Activated T-cell treated with anti-CD3 and anti-CD28 coated beads, Interleukin-2, amount 50 U/mL, for 4 hours (primary cell): ENCODE results near the gene PRUNE2. TPM values are rescaled to one million over a fixed set of nuclear protein-coding genes. Genes with fewer than 3 reads are reported as not detected.
A peak's percentile ranks its signal among the peaks of the same experiment; 100 is the strongest.
"Not testable (repeated sequence)": the region's sequence is repeated elsewhere in the genome, so short reads cannot be mapped to it uniquely, and the experiment has no call there.

Experiments
- ATAC-seq, 2 donors: fragments of 200-7000 bp; cut with Tn5 transposase; one replicate each; pipeline ENCODE4 v1.10.0; 2021
- DNase-seq: peaks from one replicate; pipeline ENCODE4 v3.0.0-alpha.2; 2020
- H3K27me3 Mint-ChIP-seq: one replicate; pipeline ENCODE4 v1.8.0; 2021; ENCODE audit warnings: low read depth, mixed read lengths
- H3K36me3 Mint-ChIP-seq: one replicate; pipeline ENCODE4 v1.8.0; 2022; ENCODE audit warnings: mixed read lengths; ENCODE audit not compliant: insufficient read depth
- H3K4me1 Mint-ChIP-seq: one replicate; pipeline ENCODE4 v1.8.0; 2021; ENCODE audit warnings: low read depth, mixed read lengths
- H3K4me3 Mint-ChIP-seq: one replicate; pipeline ENCODE4 v1.8.0; 2021; ENCODE audit warnings: mild to moderate bottlenecking, moderate library complexity, mixed read lengths
- H3K9me3 Mint-ChIP-seq: one replicate; pipeline ENCODE4 v1.8.0; 2021; ENCODE audit warnings: mixed read lengths
- total RNA-seq, 3 donors: library from RNA; stranded (reverse); gene quantifications; one replicate each; pipeline ENCODE4 v1.2.1, GENCODE V29; 2021

The PRUNE2 gene
- total RNA-seq, 3 donors from 2014 or later: 0.05 to 0.08 TPM; not detected in 1

DNA sequence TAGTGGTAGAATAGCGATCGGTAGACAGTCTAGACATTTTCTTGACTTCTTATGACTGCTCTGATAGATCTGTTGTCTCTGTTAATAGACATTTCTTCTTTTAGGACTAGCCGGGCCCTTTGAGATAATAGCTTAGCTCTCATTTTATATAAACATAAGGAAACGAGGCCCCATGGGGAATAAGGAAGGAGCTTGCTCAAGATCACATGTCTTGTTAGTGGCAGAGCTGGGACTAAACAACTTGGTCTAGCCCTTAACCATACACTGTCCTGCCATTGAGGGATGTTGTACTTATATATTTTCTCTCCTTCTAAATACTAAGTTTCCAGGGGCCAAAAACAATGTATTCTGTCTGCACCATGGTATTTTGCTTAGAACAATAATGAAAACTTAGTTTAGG, 306.9 kb downstream of the PRUNE2 start:
- H3K27me3 Mint-ChIP-seq: no peaks in the 10 kb centered on the region
- H3K9me3 Mint-ChIP-seq: no peaks in the 10 kb centered on the region
- no peak overlapping the region for H3K4me3 Mint-ChIP-seq
- peaks cover 1% of the 10 kb centered on the region for H3K4me1 Mint-ChIP-seq
- H3K36me3 Mint-ChIP-seq: no peaks in the 10 kb centered on the region
- DNase-seq (no peak), ATAC-seq (no peak)

DNA sequence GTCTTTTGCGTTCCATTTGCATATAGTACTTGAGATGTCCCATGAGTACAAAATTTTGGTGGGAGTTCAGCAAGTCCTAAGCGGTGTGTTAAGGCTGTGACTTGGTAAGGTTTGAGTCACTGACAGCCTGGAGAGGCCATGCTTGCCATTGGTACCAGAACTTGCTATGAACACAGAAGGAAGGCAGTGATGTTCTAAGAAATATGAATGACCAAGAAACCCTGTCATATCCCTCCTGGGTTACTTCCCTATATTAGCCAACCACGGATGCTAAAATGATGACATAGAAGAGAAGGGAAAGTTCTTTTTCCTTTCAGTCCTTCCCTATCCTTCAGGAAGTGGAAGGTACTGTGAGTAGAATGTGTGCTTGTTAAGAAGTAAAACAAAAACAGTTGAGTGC, 310.3 kb downstream of the PRUNE2 start:
- DNase-seq (no peak), ATAC-seq (peak in 1 of 2 donors; percentile 23)
- Mint-ChIP-seq H3K9me3 (no peaks in the 10 kb centered on the region), H3K4me3 (no peak overlapping the region), H3K36me3 (no peaks in the 10 kb centered on the region), H3K27me3 (no peaks in the 10 kb centered on the region), H3K4me1 (peaks cover 2% of the 10 kb centered on the region)

DNA sequence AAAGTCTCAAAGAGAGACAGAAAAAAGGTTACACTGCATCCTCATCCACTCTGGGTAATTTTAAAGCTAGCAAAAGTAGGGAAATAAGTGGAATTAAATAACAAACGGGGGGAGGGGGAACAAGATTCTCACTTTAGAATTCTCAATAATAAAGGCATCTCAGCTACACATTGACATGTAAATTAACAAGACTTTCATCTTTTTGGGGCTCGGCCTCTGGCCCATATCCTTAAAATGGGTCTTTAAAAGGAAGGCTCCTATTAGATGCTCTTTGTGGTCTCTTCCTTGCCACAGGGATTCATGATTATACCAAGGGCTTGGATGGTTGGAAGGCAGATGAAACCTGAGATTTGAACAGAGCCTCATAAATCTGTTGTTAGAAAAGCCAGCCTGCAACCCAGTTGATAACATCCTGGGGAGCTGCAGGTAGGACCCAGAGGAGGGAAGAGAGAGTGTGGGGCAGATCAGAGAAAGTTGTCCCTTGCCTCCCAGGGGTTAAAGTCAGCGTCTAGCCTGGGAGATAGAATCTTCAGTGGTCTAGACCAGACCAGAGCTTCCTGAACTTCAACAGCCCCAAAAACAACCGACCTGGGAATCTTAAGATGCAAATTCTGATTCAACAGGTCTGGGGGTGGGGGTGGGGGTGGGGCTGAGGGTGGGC, 311.0 kb downstream of the PRUNE2 start:
- DNase-seq (no peak), ATAC-seq (no peak)
- Mint-ChIP-seq H3K36me3 (no peaks in the 10 kb centered on the region), H3K4me1 (peaks cover 2% of the 10 kb centered on the region), H3K4me3 (no peak overlapping the region), H3K27me3 (no peaks in the 10 kb centered on the region), H3K9me3 (no peaks in the 10 kb centered on the region)

DNA sequence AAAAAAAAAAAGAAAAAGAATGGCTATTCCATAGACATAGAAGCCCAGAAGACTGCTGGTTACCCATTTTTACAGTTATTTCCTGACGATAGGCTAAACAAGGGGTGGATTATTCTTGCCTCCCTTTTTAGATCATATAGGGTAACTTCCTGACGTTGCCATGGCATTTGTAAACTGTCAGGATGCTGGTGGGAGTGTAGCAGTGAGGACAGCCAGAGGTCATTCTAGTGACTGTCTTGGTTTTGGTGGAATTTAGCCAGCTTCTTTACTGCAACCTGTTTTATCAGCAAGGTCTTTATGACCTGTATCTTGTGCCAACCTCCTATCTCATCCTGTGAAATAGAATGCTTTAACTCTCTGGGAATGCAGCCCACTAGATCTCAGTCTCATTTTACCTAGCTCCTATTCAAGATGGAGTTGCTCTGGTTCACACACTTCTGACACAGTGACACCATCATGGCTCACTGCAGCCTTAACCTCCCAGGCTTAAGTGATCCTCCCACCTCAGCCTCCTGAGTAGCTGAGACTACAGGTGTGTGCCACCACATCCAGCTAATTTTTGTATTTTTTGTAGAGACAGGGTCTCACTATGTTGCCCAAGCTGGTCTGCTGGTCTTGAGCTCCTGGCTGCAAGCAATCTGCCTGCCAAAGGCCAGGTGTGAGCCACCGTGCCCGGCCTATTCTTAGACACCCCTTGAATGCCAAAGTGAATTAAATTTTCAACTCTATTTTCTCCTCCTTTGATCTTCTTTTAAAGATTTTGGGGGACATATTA, 311.8 kb downstream of the PRUNE2 start:
- H3K4me3 Mint-ChIP-seq, H3K27me3 Mint-ChIP-seq, H3K9me3 Mint-ChIP-seq, H3K36me3 Mint-ChIP-seq, ATAC-seq, DNase-seq, H3K4me1 Mint-ChIP-seq: not testable (repeated sequence)

DNA sequence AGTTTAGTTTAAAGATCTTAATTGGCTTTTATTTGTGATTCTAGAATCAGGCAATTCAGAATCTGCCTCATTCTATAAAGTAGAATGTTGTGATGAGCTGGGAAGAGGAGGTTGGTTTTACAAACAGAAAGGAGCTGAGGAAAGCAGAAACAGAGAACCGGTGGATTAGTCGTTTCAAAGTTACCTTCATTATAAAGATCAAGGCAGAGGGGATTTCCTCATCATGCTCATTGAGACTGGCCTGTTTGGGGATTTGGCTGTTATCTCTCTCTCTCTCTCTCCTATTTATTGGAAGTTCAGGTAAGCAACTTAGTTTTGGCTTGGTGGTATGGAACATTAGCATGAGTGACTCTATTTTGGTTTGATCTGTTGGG, 313.0 kb downstream of the PRUNE2 start:
- Mint-ChIP-seq H3K9me3 (no peaks in the 10 kb centered on the region), H3K4me3 (no peak overlapping the region), H3K4me1 (peaks cover 2% of the 10 kb centered on the region), H3K36me3 (no peaks in the 10 kb centered on the region), H3K27me3 (no peaks in the 10 kb centered on the region)
- DNase-seq (no peak), ATAC-seq (no peak)

DNA sequence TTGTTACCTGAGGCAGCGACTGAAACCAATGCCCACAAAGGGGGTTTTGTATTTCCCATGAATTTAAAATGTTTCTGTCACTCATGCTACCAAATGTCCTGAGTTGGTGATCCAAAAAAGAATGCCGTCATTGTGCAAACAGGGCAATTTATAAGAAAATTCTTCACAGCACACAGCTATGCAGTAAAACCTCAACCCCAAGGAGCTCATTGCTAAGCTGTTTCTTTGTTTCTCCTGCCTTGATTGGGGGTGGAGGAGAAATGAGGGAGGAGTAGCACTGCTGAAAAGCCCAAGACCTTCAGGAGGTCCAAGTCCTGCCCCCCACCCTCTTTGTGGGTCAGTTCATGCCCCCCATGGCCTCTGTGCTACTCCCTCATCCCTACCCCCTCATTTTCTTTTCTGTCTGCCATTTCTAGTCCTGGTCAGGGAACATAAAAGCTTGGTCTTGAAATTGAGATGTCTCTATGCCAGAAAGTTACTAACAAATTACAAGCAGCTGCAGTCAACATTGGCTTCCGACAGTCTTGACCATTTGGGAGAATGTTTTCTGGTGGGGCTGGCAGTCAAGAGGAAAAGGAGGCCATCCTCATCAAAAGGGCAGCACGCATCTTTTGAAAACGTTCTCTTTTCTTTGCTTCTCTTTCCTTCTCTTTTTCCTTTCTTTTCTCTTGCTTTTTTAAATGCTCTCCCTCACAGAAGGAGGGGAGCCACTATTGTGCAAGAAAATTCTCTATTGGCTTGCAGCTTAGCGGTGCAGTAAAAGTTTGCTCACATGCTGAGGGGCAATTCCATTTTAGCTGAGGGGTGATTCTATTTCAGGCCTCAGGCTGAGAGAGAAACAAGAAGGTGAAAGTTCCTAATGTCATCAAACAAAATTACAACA, 313.6 kb downstream of the PRUNE2 start:
- Mint-ChIP-seq H3K27me3 (no peaks in the 10 kb centered on the region), H3K4me3 (no peak overlapping the region), H3K36me3 (no peaks in the 10 kb centered on the region), H3K4me1 (peaks cover 2% of the 10 kb centered on the region), H3K9me3 (no peaks in the 10 kb centered on the region)
- ATAC-seq: no peak
- no peak for DNase-seq

DNA sequence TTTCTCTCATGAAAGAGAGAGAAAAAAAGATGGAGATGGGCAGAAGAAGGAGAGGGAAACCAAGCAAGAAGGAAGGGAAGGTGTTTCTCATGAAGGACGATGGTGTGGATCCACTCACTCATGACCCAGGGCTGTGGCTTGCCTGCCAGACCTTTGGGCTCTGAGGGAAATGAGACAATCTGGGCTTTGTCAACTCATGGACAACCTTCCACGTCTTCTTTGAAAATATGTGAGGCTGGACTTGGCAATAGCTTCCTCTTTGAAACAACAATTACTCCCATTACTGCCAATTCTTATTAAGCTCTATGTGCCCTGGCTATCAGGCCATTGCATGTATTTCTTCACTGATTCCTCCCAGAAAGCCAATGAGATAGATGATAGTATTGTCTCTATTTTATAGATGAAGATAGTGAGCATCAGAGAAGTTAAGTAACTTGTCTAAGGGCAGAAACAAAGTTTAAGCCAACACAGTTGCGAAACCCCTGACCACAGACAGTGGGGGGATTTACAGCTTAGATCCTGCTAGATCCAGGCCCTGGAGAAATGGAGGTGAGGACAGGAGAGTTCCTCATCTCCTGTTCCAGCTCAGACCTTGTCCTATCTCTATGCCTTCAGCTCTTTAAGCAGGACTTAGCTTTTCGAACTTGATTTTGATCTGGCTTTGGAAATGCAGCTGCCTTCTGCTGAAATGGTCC, 314.5 kb downstream of the PRUNE2 start:
- Mint-ChIP-seq H3K4me1 (peaks cover 2% of the 10 kb centered on the region), H3K36me3 (no peaks in the 10 kb centered on the region), H3K9me3 (no peaks in the 10 kb centered on the region), H3K4me3 (no peak overlapping the region), H3K27me3 (no peaks in the 10 kb centered on the region)
- ATAC-seq (no peak), DNase-seq (no peak)

DNA sequence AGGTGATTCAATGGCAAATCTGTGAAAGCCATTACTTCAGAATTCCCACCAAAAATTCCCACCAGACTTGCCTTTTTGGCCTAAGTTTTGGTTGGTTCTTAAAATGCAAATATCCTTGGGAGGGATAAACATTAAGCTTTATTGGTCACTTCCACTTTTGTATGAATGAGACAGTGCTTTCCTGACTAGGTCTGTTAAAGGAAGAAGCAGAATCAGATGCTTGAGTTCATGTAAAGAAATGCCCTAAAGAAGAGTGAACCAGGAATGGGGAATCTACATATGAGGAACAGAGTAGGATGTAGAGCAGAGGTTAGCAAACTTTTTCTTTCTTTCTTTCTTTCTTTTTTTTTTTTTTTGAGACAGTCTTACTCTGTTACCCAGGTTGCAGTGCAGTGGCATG, 317.6 kb downstream of the PRUNE2 start:
- Mint-ChIP-seq H3K4me1 (peaks cover 2% of the 10 kb centered on the region), H3K9me3 (no peaks in the 10 kb centered on the region), H3K4me3 (no peak overlapping the region), H3K36me3 (no peaks in the 10 kb centered on the region), H3K27me3 (peaks cover 2% of the 10 kb centered on the region)
- ATAC-seq: no peak
- DNase-seq: no peak

DNA sequence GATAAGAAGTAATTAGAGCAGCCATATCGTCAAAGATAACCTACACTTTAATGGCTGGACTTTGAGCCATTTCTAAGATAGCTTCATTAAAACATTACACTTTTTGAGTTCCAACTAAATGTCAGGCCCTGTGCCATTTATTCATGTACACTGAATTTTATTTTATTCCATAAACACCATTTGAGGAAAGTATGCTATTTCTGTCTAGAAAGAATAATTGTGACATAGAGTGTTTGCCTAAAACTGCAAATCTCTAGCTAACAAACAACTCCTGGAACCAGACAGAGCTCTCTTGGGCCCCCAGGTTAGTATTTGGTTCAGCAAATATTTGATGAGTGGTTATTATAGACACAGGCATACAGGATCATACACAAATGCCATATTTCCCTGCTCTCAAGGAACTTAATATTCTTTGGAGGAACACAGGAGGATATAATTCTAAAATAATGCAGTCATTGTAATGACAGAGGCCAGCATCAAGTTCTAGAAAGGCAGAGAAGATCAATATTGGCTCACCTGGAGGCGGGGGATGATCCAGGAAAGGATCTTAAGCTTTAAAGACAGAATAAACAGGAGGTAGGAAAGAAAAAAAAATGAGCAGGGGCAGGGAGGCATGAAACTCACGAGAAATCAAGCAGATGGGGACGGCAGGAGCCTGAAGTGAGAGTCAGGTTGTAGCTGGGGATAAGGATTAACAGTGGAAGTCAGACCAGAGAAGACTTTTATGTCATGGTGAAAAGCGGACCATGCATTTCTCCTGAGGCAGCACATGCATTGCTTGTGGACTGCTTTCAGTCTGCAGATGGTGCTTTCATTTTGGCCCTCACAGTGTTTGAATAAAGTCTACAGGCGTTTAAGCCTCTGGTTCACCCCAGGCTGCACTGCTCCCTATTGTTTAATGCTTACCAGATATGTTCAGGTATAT, 319.3 kb downstream of the PRUNE2 start:
- no peaks in the 10 kb centered on the region for H3K9me3 Mint-ChIP-seq
- no peak for ATAC-seq
- H3K36me3 Mint-ChIP-seq: no peaks in the 10 kb centered on the region
- no peak overlapping the region for H3K4me3 Mint-ChIP-seq
- peaks cover 4% of the 10 kb centered on the region for H3K27me3 Mint-ChIP-seq
- H3K4me1 Mint-ChIP-seq: no peaks in the 10 kb centered on the region
- no peak for DNase-seq

DNA sequence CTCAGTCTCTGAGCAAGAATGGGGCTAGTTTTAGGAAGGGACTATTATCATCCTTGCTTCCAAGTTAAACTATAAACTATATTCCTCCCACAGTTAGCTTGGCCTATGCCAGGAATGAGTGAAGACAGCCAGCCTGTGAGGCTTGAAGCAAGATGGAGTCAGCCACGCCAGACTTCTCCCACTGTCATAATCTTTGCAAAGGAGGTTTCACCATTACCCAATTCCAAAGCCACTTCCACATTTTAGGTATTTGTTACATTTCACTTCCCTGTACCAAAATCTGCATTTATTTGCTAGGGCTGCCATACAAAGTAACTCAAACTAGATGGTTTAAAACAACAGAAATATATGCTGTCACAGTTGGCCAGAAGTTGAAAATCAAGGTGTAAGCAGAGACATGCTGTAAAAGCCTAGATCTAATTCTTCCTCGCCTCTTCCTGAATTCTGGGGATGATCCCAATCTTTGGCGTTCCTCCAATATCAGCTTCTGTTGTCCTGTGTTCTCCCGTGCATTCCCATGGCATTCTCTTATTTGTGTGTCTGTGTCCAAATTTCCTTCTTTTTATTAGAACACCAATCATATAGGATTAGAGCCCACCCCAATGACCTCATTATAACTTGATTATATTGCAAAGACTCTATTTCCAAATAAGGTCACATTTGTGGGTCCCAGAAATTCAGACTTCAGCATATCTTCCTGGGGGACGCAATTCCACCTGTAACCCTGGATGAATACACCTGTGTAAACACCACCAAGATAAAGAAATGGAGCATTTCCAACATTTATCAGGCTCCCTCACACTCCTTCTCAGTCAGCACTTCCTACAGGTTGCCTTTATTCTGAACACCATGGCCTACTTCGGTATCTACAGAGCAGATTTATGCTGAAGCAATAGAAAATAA, 320.2 kb downstream of the PRUNE2 start:
- no peak overlapping the region for H3K4me3 Mint-ChIP-seq
- DNase-seq (no peak), ATAC-seq (no peak)
- no peaks in the 10 kb centered on the region for H3K36me3 Mint-ChIP-seq
- H3K4me1 Mint-ChIP-seq: no peaks in the 10 kb centered on the region
- H3K27me3 Mint-ChIP-seq: peaks cover 4% of the 10 kb centered on the region
- H3K9me3 Mint-ChIP-seq: no peaks in the 10 kb centered on the region

DNA sequence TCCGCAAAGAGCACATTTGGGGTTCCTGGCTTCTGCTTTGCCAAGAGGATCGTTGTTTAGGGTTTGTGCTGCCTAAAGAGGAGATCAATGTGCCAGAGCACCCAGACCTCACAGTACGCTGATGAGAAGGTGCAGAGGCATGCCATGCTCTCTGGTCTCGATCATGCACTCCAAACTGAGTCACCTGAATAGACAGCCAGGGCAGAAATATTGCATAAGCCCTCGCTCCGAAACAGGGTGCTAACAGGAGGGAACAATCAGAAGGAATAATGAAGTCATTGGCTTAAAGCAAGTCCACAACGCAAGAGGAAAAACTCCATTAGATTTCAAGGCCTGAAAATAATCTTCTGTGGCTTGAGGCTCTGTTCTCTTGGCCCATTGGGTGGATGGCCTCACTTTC, 322.7 kb downstream of the PRUNE2 start:
- Mint-ChIP-seq H3K4me3 (no peak overlapping the region), H3K4me1 (peaks cover 4% of the 10 kb centered on the region), H3K27me3 (peaks cover 4% of the 10 kb centered on the region), H3K36me3 (no peaks in the 10 kb centered on the region), H3K9me3 (no peaks in the 10 kb centered on the region)
- ATAC-seq (no peak), DNase-seq (no peak)

DNA sequence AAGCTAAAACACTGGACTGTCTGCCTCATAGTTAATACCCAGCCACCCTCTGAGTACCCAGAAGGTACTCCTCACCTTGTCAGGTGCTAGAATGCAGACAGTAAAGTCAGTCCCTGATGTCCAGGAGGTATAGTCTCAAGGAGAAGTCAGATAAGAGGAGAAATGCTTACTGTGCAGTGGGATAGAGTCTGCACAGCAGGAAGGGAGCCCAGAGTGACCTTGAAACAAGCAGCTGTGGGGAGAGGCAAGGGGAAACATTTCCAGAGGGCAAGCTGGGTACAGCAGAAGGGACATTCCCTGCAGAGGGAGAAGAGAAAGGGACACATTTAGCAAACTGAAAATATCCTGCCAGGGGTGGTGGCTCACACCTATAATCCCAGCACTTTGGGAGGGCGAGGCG, 324.2 kb downstream of the PRUNE2 start:
- Mint-ChIP-seq H3K9me3 (no peaks in the 10 kb centered on the region), H3K36me3 (no peaks in the 10 kb centered on the region), H3K4me3 (no peak overlapping the region), H3K4me1 (peaks cover 12% of the 10 kb centered on the region), H3K27me3 (peaks cover 4% of the 10 kb centered on the region)
- DNase-seq (no peak), ATAC-seq (no peak)

DNA sequence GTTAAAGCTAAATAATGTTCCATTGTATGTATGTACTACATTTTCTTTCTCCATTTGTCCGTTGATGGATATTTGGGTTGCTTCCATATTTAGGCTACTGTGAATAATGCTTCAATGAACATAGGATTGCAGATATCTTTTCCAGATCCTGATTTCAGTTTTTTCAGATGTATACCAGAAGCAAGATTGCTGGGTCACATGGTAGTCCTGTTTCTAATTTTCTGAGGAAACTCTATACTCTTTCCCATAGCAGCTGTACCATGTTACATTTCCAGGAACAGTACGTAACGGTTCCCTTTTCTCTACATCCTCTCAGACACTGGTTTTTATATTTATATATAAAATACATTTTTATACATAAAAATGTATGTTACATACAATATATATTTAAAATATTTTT, 325.1 kb downstream of the PRUNE2 start:
- DNase-seq: no peak
- Mint-ChIP-seq H3K27me3 (peaks cover 4% of the 10 kb centered on the region), H3K9me3 (no peaks in the 10 kb centered on the region), H3K4me3 (no peak overlapping the region), H3K36me3 (no peaks in the 10 kb centered on the region), H3K4me1 (peaks cover 19% of the 10 kb centered on the region)
- ATAC-seq: no peak
